Raji (cell line): ENCODE measurements around the gene LRRD1.

Source experiments
- POLR2A ChIP-seq: IDR thresholded peaks from 2 replicates; pipeline ENCODE4 v1.6.1; 2011; ENCODE audit warnings: low read depth, low read length, control low read depth; ENCODE audit not compliant: insufficient read depth

Gene LRRD1

DNA sequence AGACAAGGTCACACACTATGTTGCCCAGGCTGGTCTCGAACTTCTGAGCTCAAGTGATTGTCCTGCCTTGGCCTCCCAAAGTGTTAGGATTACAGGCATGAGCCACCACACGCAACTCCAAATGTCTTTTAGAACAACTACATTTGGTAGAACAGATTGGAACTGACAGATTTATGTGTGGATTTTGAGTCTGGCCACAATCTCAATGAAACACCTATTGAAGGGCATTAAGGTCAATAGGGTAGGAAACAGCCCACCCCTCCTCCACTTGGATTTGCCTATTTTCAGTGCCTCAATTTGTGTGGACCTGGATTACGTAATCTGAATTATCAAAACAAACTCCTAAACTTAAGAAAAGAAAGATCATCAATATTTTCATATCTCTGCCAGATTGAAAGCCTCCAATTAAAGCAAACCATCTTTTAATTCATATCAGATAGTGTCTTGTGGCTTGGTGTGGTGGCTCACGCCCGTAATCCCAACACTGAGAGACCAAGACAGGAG lies 29.2 kb downstream of the LRRD1 start:
- no peak for TF ChIP-seq POLR2A

GRCh38 chr7:92141161-92141560 lies 37.8 kb downstream of the LRRD1 start:
- TF ChIP-seq POLR2A: no peak

GRCh38 chr7:92137557-92137956 lies 41.4 kb downstream of the LRRD1 start:
- no peak for TF ChIP-seq POLR2A

DNA sequence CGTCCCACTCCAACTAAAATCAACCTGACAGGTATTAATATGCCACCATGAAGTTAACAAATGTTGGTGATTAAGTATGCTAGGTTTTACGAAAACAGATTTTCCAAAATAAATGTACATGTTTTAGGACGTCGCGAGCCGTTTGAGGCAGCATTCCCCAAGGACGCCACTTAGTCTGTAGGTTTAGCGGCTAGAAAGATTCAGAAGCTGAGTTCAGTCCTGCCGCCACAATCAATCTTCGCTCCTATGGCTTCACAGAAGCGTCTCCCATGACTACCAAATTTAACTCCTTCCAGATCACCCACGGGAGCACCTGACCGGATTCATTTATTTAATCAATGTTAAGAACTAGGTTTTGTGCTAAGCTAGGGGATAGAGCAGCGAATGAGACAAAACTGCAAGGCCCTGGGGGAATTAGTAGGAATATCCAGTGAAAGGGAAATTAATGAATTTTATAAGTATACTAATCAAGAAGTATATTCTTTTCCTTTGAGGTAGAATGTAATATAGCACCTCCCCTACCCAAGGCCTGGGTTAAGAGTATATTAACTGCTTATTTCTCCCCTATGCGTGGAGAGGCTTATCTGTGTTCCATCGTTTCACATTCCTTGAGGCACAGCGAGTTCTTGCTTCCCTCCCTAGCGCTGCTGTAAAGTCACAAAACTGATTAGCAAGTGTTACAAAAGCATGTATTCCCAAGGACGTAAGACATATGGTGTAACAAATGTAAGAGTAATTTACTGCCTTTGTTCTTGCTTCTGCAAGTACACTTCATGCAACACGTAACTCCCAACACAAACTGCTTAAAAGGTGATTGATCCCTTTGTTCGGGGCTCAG lies 43.7 kb downstream of the LRRD1 start:
- TF ChIP-seq POLR2A: no peak

- peak; percentile 62 for TF ChIP-seq POLR2A
Observed at GRCh38 chr7:92134271-92135051, 44.5 kb downstream of the LRRD1 start, which contains the start of gene CYP51A1. Gene CYP51A1 (minus strand): TSS chr7:92134477. CDS start chr7:92134364, 113 bp downstream.

DNA sequence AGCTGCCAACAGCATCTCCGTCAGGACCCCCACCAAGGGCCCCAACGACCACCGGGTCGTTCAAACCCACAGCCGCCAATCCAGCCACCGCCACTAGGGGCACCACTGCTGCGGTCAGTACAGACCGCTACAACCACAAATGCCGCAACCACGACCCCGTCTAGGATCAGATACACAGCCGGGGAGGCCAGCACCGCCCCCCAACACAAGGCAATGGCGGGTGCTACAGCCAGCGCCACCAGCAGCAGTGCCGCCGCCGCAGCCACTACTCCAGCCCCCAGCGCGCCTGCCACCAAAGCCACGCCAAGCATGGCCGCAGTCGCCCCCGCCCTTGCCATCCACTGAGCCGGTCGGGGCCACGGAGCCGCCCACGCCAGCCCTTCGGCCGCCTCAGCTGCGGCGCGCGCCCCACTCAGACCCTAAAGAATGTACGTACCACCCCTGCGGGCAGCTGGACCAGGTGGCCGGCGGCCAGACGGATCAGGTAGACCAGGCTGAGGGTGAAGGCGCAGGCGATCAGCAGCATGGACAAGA lies 45.1 kb downstream of the LRRD1 start:
- no peak for TF ChIP-seq POLR2A

- no peak for TF ChIP-seq POLR2A
Observed at GRCh38 chr7:92133133-92133736, 45.7 kb downstream of the LRRD1 start.

GRCh38 chr7:92131764-92132330 lies 47.1 kb downstream of the LRRD1 start:
- TF ChIP-seq POLR2A: no peak

GRCh38 chr7:92131093-92131492 lies 47.8 kb downstream of the LRRD1 start:
- no peak for TF ChIP-seq POLR2A

DNA sequence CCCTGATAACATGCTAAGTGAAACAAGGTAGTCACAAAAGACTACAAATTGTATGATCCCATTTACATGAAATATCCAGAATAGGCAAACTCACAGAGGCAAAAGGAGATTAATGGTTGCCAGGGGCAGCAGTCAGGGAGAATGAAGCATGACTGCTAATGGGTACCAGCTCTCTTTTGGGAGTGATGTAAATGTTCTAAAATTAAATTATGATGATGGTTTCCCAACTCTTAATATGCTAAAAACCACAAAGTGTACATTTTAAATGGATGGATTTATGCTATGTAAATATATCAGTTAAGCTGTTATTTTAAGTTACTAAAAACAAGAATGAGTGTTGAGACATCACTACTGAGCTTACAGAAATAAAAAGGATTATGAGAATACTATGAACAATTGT lies 57.3 kb downstream of the LRRD1 start:
- TF ChIP-seq POLR2A: no peak

DNA sequence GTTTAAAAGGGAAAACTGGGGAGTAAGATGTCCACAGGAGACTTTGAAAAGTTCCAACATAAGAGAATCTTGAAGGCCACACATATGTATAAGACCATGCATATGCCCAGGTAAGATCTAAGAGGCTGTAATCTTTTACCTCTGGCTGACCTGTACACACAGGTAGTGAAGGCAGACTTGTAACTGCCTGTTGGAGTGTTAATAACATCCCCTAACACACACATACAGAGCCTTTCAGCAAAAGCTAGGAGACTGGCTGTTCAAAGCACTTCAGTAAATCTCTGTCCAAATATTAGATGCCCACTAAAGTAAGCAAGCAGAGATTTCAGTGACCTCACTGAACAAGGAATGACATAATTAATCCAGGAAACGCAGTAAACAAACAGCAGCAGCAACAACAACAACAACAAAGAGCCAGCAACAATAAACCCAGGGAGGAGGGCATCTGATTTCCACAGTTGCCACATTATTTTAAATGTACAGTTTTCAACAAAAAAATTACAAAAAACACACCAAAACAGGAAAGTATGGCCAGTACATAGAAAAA lies 59.7 kb downstream of the LRRD1 start:
- TF ChIP-seq POLR2A: no peak

DNA sequence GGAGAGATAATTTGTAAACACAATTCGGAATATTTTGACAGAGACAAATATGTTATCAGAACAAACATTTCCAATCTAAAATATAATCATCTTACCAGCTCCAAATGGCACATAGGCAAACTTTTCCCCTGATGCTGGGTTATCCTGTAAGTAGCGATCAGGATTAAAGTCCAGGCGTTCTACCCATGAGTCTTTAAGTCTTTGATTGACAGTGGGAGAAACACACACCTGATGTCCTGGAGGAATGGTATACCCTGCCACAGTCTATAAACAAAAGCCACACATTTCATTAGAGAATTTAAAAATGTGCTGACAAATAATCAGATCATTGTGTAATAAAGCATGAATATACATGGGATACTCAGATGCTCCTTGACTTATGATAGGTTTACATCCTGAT lies 62.0 kb downstream of the LRRD1 start:
- no peak for TF ChIP-seq POLR2A

DNA sequence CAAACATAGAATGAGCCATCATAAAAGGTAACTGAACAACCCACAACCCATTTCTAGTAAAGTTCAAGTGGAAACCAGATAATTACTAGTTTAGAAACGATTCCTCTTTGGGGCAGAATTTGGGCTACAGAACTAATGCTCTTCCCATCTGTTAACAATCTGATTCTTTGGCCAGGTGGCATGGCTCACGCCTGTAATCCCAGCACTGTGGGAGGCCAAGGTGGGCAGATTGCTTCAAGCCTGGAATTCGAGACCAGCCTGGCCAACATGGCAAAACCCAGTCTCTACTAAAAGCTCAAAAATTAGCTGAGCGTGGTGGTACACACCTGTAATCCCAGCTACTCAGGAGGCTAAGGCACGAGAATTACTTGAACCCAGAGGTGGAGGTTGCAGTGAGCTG lies 63.1 kb downstream of the LRRD1 start:
- TF ChIP-seq POLR2A: no peak

DNA sequence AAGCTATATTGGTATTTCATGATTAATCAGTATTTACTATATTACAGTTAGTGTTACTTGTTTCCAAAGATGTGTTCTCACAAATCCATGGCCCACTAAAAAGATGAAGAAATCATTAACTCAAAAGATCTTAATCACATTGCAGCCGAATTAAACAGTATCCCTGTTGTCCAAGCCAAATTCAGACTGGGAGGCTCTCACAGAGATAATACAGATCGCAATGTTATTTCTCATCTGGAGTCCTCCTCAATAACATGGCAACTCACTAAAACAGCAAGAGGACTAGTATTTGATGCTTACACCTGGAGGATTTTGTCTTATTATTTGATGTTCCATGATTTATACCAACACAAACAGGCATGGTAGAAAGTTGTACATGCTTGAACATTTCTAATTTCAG lies 68.1 kb downstream of the LRRD1 start:
- no peak for TF ChIP-seq POLR2A

GRCh38 chr7:92108821-92109220 lies 70.1 kb downstream of the LRRD1 start:
- no peak for TF ChIP-seq POLR2A
